HG03159 (cell line): ENCODE results near the gene MLXIP.
"Not testable (repeated sequence)": the region's sequence is repeated elsewhere in the genome, so short reads cannot be mapped to it uniquely, and the experiment has no call there.

ENCODE experiments used
- ATAC-seq: cut with Tn5 transposase; IDR thresholded peaks from one replicate; pipeline ENCODE4 v1.9.1; 2021; ENCODE audit warnings: mild to moderate bottlenecking, moderate library complexity; ENCODE audit not compliant: unreplicated experiment

MLXIP gene

GRCh38 chr12:122144885-122145284 is 66.3 kb downstream of the MLXIP start:
- no peak for ATAC-seq

GRCh38 chr12:122145505-122146330 is 67.2 kb downstream of the MLXIP start:
- ATAC-seq: no peak

- no peak for ATAC-seq
Observed at GRCh38 chr12:122147514-122148290, 69.1 kb downstream of the MLXIP start.

- no peak for ATAC-seq
Observed at GRCh38 chr12:122148657-122149056, 70.1 kb downstream of the MLXIP start.

- no peak for ATAC-seq
Observed at GRCh38 chr12:122150127-122150681, 71.6 kb downstream of the MLXIP start.

- ATAC-seq: no peak
Observed at GRCh38 chr12:122152754-122153153, 74.2 kb downstream of the MLXIP start.

GRCh38 chr12:122155705-122156104 is 77.1 kb downstream of the MLXIP start:
- no peak for ATAC-seq

- ATAC-seq: no peak
Observed at GRCh38 chr12:122158700-122159285, 80.2 kb downstream of the MLXIP start.

GRCh38 chr12:122159882-122160281 is 81.3 kb downstream of the MLXIP start:
- ATAC-seq: no peak

GRCh38 chr12:122160761-122161160 is 82.2 kb downstream of the MLXIP start:
- no peak for ATAC-seq

GRCh38 chr12:122161682-122162081 is 83.1 kb downstream of the MLXIP start:
- no peak for ATAC-seq

- no peak for ATAC-seq
Observed at GRCh38 chr12:122162976-122163375, 84.4 kb downstream of the MLXIP start.

GRCh38 chr12:122166422-122167349 is 88.1 kb downstream of the MLXIP start:
- peak; percentile 60 for ATAC-seq

- no peak for ATAC-seq
Observed at GRCh38 chr12:122167356-122167925, 88.9 kb downstream of the MLXIP start.

GRCh38 chr12:122168492-122168891 is 89.9 kb downstream of the MLXIP start:
- no peak for ATAC-seq

GRCh38 chr12:122171399-122171798 is 92.8 kb downstream of the MLXIP start:
- ATAC-seq: no peak

- no peak for ATAC-seq
Observed at GRCh38 chr12:122172262-122172939, 93.8 kb downstream of the MLXIP start.

GRCh38 chr12:122174155-122174845 is 95.7 kb downstream of the MLXIP start, which contains the start of gene IL31:
Gene IL31, minus strand, starts transcription at chr12:122174221. Its CDS starts 49 bp downstream, at chr12:122174172.
- no peak for ATAC-seq

- not testable (repeated sequence) for ATAC-seq
Observed at GRCh38 chr12:122176473-122176872, 97.9 kb downstream of the MLXIP start.
